HG03060 (cell line): ENCODE data around the gene ATP6V0C.

Experiments
- ATAC-seq: cut with Tn5 transposase; IDR thresholded peaks from one replicate; pipeline ENCODE4 v1.9.1; 2021; ENCODE audit warnings: low read depth, moderate number of reproducible peaks; ENCODE audit not compliant: unreplicated experiment

The ATP6V0C gene

DNA sequence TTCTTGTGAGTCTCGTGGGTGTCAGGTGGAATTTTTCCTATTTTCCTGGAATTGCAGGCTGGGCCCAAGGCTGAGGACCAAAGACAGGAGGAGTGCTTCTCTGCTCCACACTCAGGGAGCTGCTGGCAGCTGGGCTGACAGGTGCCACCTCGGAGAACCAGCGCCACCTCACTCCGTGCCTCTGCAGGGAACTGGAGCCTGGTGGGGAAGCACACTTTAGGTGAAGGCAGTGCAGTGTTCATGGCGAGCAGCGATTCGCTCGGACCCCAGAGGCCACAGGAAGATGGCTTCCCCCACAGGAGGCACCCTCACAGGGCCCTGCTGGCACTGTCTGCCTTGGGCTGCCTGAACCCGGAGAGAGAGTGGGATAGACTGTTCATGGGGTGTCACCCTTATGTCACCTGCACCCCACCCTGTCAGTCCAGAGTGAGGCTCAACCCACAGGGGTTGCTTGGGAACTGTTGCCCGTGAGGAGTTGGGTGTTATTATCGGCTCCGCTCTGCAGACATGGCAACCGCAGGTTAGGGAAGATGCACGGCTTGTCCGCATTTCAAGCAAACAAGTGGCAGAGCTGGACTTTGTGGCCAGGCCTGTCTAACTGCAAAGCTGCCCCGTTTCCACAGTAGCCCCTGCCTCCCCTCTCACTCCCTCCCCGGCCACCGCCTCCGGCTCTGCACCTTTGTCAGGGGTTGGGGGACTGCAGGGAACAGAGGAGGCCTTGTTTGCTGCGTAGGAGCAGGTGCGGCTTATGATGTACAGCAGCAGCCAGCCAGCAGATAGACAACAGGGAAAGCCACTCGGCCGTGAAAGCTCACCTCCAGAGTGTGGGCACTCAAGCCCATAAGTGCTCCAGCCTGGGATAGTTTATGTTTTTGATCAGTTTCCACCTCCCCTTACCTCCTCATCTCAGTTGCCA is 23.3 kb upstream of the ATP6V0C start:
- no peak for ATAC-seq

DNA sequence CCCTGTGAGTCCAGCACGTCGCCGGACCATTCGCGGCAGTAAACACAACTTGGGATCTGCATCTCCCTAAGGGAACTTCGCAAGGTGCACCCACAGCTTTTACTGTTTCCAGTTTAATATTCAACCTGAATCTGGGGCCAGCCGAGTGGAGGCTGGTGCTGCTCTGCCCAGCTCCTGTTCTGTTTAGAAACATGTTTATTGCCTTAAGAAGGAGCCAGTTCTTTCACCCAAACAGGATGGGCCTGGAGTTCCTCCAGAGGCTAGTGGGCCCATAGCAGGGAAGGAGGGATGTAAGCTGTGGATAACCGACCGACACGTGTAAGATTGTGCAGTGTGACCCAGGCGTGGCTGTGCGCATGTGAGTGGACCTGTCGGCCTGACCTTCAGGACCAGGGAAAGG is 21.5 kb upstream of the ATP6V0C start:
- ATAC-seq = no peak

DNA sequence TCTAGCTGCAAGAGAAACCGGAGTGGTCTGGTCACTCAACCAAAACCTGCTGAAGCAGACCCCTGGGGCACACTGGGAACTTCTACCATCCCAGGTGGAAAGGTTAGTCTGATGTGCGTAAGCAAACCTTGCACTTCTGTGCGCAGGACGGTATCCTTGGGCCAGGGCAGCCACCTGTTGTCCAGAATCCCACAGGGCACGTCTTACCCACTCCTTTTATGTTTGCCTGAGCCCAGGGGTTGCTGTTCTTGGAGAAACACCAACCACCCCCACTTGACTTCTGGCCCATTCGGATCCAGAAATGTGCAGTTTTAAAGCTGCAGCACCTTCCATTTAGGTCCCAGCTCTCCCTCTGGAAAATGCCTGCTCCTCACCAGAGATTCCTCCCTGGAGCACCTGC is 20.1 kb upstream of the ATP6V0C start:
- ATAC-seq = no peak

DNA sequence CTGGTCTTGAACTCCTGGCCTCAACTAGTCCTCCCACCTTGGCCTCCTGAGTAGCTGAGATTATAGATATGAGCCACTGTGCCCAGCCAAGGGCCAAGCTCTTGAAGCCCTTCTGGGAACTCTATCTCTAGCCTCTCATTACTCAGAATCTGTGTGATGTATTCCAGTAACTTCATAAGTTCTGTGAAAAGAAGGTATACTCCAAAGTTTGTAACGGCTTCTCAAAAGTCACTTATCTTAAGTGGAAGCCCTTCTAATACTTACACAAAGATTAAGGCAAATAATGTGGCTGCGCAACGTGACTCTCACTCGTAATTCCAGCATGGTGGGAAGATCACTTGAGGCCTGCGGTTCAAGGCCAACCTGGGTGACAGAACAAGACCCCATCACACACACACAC is 19.1 kb upstream of the ATP6V0C start:
- no peak for ATAC-seq

DNA sequence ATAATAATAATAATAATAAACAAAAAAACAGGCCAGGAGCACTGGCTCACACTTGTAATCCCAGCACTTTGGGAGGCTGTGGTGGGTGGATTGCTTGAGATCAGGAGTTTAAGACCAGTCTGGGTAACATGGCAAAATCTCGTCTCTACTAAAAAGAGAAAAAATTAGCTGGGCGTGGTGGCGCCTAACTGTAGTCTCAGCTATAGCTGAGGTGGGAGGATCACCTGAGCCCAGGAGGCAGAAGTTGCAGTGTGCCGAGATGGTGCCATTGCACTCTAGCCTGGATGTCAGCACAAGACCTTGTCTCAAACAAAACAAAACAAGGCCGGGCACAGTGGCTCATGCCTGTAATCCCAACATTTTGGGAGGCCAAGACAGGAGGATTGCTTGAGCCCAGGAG is 18.7 kb upstream of the ATP6V0C start:
- no peak for ATAC-seq

DNA sequence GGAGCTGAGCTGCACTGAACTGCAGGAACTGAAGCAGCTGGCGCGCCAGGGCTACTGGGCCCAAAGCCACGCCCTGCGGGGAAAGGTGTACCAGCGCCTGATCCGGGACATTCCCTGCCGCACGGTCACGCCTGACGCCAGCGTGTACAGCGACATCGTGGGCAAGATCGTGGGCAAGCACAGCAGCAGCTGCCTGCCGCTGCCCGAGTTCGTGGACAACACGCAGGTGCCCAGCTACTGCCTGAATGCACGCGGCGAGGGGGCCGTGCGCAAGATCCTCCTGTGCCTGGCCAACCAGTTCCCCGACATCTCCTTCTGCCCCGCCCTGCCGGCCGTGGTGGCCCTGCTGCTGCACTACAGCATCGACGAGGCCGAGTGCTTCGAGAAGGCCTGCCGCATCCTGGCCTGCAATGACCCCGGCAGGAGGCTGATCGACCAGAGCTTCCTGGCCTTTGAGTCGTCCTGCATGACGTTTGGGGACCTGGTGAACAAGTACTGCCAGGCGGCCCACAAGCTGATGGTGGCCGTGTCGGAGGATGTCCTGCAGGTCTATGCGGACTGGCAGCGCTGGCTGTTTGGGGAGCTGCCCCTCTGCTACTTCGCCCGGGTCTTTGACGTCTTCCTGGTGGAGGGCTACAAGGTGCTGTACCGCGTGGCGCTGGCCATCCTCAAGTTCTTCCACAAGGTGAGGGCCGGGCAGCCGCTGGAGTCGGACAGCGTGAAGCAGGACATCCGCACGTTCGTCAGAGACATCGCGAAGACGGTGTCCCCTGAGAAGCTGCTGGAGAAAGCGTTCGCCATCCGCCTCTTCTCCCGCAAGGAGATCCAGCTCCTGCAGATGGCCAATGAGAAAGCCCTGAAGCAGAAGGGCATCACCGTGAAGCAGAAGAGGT is 17.3 kb upstream of the ATP6V0C start:
- ATAC-seq = no peak

DNA sequence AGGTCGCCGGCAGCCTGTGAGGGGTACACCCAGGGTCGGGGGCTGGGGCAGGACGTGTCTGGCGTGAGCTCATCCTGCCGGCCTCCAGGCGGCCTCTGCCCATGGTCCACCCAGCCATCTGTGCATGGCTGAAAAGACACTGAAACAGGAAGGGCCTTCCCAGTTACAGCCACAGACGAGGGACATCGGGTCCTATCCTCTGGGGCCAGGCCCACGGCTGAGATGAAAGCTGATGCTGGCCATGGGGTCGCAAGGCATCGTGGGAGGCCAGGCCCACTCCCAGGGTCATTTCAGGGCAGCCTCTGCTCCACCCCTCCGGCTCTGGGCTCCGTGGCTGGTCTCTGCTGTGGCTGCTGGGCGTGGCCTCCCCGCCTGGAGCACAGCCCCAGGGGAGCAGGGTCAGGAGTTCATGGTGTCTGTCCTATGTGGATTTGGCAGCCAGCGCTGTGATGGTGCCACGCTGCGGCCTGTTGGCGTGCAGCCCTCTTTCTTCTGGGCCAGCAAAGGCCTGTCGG is 16.6 kb upstream of the ATP6V0C start:
- ATAC-seq = no peak

DNA sequence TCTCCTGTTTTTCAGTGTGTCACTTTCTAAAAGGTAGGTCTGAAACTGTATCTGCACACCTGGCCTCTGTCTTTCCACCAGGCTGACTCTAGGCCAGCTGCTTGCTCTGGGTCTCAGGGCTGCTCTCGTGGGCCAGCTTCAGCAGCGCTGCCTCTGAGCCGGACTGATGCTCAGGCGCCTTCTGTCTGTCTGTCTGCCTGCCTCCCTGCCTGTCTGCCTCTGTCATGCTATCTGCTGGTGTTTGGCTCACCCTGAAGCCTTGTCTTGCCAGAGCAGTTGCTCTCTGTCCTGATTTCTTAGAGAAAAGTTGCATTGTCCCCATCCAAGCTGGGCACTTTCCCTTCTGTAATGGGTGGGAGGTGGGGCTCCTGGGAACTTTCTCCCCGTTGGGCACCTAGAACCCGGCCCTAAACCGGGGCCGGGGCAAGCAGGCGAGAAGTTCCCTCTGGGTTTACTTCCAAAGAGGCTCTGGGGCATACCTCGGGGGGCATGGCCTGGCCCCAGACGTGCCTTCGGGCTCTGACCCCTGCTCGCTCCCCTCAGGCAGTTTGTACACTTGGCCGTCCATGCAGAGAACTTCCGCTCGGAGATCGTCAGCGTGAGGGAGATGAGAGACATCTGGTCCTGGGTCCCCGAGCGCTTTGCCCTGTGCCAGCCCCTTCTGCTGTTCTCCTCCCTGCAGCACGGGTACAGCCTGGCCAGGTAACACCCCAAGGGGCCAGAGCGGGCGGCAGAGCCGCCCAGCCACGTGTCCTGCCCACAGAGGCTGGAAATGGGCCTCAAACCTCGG is 15.9 kb upstream of the ATP6V0C start:
- no peak for ATAC-seq

DNA sequence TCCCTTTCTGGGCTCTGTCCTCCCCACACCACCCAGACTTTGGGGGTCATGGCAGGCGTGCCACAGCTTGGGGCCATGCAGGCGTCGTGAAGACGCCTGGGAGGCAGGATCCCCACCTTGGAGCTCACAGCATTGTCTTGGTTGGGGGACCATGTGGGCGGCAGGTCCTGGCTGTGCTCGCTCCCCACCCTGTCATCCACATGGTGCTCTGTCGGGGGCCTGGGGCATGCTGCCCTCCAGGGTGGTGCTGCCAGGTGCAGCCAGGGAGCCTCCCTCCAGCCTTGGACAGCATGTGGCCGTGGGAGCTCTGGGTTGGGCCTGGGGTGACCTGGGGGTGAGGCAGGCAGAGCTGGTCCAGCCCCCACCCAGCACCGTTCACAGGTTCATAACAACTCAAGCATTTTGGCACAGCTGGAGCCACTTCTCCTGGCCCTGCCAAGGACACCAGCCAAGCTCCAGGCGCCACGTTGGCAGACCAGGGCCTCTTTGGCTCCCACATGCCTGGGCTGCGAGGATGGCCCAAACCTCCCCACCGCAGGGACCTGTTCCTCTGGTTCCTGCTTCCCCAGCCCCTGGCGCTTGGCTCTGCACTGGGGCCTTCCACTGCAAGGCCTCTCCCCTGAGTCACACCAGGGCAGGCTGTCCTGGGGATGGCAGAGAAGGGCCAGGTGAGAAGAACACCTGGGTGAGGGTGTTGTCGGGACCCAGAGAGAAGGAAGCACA is 15.1 kb upstream of the ATP6V0C start:
- ATAC-seq = no peak

DNA sequence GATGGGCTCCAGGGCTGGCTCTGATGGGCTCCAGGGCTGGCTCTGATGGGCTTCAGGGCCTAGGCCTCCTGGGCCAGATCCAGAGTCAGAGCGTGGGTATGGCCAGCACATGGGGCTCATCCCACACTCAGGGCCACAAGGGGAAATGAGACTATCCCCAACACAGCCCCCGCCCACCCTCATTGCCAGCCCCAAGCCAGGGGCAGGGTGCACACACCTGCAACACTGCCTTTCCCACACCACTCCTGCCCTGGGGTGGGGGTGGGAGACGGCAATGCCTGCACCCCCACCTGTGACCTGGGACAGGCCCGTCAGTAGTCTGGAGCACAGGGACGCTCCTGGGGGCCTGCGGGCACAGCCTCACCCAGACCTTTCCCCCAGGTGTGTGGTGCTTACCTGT is 14.3 kb upstream of the ATP6V0C start:
- no peak for ATAC-seq

DNA sequence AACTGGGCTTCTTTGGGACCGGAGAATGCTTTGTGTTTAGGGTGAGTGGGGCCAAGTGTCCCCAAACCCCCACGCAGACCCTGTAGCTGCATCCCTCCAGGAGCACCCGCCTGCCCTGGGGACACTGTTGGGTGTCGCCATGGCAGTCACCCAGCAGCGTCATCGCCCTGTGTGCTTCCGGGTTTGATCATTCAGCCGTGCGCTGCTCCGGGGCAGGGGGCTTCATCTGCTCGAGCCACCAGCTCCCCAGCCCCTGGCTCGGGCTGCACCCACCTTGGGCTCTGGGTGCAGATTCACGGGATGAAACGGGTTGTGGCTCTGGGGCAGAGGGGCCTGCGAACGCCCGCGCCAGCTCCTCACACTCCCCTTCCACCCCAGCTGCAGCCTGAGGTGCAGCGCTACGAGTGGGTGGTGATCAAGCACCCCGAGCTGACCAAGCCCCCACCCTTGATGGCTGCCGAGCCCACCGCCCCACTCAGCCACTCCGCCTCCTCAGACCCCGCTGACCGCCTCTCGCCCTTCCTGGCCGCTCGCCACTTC is 13.8 kb upstream of the ATP6V0C start:
- no peak for ATAC-seq

DNA sequence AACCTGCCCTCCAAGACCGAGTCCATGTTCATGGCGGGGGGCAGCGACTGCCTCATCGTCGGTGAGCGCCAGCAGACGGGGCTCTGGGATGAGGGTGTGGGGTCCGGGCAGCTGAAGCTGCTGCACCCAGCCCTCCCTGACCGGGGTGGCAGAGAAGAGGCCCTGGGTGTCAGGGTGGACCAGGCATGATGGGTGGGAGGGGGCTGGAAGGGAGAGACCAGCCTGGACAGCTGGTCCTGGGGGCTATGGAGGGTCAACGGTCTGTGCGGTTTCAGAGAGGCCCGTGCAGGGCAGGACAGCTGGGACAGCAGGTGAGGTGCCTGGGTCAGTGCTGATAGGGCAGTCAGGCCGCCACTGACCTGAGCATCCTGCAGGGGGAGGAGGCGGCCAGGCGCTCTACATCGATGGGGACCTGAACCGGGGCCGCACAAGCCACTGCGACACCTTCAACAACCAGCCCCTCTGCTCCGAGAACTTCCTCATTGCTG is 13.3 kb upstream of the ATP6V0C start:
- ATAC-seq = no peak

DNA sequence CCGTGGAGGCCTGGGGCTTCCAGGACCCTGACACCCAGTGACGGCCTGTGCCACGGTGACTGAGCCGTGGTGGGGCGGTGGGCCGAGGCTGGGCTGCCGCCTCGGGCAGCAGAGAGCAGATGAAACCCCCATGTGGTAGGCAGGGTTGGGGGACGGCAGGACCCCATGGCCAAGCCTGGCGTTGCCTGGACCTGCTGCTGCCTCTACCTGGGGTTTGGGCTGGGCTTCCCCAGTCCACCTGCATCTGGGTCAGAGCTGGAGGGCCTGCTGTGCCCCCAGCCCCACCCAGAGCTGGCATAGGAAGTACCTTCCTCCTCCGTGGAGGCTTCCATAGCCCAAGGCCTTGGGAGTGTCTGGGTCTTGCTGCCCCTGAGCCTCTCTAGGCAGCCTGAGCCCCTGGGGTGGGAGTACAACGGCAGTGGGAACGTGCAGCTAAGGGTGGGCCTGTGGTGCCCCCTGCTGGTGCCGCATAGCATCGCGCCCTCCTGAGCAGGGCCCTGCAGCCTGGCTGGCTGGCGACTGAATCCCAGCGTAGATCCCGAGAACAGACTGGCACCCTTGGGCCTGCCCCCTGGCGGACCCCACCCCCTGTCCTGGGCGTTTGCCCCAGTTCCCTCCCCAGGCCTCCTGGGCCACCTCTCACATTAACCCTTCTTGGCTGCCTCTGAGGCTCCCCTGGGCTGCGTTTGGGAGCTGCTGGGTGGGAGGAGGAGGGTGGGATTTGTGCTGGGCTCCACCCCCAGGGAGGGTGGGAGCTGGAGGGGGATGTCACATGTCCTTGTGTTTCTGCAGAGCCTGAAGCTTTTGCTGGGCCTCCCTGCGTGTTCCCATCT is 12.6 kb upstream of the ATP6V0C start:
- peak; percentile 44 for ATAC-seq

DNA sequence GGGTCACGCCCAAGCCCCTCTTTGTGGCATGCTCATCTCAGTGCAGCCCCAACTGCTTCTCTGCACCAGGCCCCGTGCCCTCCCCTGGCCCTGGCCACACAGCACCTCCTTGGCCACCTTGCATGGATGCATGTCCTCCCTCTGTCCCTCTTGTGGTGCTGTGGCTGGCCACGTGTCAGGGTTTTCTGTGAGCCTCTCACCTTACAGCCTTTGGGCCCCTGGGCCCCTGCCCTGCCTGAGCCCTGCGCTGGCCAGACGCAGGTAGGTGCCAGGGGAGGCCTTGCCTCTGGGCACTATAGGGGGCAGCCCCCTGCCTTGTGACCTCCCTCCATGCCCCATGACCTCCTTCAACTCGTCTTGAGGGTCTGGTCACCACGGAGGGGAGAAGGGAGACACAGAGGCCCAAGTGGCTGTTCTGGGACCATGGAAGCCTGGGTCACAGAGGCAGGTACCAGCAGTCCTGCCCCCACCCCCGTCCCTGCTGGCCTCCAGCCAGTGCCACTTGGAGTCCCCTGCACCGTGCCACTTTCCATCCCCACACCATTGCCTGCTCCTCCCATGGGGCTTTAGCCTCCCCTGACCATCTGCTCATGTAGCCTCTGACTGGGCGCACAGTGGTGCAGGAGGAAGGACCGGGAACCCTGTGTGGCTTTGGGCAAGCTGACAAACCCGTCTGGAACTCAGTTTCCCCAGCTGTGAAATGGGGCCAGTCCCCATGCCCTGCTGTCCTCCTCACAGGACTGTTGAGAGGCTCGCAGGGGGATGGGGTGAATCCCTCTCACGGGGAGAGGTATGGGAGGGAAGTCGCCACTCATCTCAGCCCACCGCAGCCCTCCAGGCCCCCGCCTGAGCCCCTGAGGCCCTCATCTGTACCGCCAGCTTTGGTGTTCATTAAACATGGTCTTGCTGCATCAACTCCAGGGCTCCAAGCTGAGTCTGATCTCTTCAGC is 11.5 kb upstream of the ATP6V0C start:
- ATAC-seq = no peak

DNA sequence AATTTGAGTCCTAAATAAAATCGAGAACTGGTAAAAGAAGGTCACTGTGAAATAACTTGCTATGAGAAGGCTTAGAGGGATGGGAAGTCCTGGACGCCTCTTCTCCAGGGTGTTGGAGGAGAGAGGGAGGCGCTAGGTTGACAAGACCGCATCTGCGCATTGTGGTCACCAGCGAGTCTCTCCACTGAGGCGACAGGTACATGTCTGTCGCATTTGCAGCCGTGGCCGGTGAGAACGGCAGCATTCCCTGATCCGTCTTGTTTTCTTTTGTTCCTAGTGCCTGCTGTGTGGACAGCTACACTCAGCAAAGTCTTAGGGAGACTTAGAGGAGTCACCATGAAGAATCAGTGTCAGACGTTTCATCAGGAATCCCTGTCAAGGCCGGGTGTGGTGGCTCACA is 8.1 kb upstream of the ATP6V0C start:
- no peak for ATAC-seq

DNA sequence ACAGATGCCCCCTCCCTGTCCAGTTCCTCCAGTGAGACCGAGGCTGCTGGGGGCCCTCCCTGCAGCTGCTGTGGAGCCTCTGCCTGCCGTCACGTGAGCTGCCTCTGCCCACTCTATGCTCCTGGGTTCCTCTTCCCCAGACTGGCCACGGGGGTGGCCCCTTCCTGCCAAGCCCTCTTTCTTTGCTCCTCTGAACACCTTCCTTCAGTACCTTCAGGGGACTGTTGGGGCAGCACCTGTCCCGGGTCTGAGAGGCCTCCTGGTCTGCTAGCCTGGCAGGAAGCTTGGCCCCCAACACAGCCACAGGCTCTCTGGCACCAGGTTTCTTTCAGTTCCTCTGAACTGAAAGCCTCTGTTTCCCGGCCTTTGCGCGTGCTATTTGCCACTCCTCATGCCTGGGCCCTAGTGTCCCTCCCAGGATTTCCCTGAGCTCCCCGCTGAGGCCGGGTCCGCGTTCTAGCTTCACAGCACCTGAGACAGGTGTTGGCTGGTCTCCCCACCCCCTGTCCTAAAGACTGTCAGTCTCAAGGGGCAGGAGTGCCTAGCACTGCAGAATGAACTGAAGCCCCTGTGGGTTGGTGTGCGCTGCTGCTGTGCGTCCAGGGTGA is 6.6 kb upstream of the ATP6V0C start:
- no peak for ATAC-seq

DNA sequence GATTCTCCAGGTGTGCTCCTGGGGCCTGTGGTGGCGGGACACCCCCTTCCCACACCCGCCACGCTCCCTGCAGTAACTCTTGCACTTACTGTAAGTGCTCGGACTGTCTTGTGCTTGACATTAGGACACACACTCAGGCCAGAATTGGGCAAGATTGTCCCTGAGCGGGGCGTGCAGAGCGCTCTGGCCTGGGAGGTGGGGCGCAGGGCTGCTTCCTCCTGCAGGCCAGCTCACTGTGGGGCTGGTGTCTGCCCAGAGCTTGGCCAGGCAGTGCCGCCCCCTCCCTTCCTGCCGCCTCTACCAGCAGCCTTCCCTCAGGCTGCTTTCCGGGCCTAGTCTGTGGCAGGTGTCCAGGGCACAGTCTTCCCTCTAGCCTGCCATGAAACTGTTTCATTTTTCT is 6.1 kb upstream of the ATP6V0C start:
- no peak for ATAC-seq
